Measurements from ENCODE around the gene HLX. TPM values are rescaled to one million over a fixed set of nuclear protein-coding genes. Genes with fewer than 3 reads are reported as not detected.

HLX gene
- total RNA-seq, 1 donor from 2014 or later, result 0.63 TPM

DNA sequence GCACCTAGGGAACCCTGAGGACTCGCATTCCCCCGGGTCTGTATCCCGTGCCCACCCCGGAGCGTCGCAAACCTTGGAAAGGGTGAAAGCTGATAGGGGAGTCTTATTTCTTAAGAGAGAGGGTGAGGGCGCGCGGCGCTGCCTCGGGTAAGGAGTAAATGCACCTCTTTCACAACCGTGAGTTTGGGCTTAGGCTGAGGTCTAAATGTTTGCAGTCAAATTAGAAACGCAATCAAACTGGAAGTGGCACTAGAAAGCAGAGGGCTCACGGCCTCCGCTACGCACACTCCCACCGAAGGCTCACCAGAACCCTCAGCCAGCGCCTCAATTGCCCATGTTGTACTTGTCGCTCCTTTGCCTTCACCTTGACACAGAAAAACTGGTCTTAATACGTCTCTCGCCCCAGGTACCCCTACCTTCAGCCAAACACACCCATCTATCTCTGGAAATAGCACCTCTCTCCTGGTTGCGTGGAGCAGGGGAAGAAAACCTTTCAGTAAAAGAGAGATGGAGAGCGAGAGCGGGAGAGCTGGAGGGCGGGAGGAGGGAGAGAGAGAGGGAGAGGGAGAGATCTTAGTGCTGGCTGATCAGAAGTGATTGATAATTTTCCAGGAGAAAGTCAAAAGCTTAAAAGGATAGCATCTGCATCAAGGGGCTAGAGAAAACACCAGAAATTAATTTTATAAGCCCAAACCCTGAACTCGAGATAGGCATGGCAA is 1.7 kb upstream of the HLX start:
- no peak for DNase-seq (ENCODE audit: low read depth)
- TF ChIP-seq, protein P1, sequence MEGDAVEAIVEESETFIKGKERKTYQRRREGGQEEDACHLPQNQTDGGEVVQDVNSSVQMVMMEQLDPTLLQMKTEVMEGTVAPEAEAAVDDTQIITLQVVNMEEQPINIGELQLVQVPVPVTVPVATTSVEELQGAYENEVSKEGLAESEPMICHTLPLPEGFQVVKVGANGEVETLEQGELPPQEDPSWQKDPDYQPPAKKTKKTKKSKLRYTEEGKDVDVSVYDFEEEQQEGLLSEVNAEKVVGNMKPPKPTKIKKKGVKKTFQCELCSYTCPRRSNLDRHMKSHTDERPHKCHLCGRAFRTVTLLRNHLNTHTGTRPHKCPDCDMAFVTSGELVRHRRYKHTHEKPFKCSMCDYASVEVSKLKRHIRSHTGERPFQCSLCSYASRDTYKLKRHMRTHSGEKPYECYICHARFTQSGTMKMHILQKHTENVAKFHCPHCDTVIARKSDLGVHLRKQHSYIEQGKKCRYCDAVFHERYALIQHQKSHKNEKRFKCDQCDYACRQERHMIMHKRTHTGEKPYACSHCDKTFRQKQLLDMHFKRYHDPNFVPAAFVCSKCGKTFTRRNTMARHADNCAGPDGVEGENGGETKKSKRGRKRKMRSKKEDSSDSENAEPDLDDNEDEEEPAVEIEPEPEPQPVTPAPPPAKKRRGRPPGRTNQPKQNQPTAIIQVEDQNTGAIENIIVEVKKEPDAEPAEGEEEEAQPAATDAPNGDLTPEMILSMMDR (conservative IDR thresholded peaks at IDR 0.05; ENCODE audit: low read depth, low read length), result no peak
- no peak overlapping the region for H3K4me3 ChIP-seq (ENCODE audit: low read depth, low read length)

DNA sequence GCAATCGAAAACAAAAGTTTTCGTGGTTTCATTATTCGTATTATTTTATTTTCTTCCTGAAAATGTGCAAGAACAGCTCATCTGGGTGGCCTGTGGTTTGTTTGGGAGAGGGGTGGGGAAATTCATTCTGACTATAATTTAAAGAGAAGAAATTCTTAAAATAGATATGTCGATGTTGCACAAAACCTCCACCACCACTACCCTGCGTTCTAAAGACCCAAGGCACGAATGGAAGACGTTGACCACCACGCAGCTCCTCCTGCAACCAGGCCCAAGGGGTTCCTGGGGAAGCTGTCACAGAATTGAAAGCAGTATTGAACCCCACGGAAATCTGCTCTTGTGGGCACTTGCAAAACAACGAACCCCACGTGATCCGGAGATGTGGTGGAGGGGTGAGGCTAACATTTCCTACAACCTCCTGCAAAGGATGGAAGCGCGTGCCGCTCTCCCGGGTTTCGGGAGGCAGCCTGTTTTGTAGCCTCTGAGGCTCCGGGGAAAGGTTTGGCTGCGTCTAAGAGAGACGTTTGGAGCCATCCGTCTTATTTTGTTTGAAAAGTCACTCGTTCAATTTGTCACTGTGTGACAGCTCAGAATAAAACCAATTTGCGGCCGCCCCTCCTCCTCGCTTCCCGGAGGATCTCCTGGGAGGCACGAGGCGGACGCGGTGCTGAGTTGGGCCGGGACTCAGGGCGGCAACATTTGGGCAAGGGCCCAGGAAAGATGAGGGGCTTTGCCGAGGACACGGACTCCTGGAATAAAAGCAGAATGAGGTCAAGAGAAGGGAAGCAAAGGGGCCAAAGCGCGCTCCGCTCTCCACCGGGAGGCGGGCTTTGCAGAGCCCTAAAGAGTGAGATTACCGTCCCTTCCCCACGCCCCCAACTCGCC is 810 bp upstream of the HLX start:
- DNase-seq (ENCODE audit: low read depth), result no peak
- TF ChIP-seq, protein P1 (conservative IDR thresholded peaks at IDR 0.05; ENCODE audit: low read depth, low read length), result no peak
- peak overlapping the region; percentile 73 for H3K4me3 ChIP-seq (ENCODE audit: low read depth, low read length)

DNA sequence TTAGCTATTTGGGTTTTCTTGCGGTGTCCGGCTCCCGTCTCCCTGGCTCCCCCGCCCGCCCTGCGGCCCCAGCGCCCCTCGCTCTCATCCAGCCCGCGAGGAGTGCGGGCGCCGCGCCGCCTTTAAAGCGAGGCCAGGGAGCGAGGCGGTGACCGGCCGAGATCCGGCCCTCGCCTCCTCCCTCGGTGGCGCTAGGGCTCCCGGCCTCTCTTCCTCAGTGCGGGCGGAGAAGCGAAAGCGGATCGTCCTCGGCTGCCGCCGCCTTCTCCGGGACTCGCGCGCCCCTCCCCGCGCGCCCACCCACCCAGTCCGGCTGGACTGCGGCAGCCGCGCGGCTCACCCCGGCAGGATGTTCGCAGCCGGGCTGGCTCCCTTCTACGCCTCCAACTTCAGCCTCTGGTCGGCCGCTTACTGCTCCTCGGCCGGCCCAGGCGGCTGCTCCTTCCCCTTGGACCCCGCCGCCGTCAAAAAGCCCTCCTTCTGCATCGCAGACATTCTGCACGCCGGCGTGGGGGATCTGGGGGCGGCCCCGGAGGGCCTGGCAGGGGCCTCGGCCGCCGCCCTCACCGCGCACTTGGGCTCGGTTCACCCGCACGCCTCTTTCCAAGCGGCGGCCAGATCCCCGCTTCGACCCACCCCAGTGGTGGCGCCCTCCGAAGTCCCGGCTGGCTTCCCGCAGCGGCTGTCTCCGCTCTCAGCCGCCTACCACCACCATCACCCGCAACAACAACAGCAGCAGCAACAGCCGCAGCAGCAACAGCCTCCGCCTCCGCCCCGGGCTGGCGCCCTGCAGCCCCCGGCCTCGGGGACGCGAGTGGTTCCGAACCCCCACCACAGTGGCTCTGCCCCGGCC is 492 bp downstream of the HLX start:
- no peak for DNase-seq (ENCODE audit: low read depth)
- H3K4me3 ChIP-seq (ENCODE audit: low read depth, low read length), result peak overlapping the region; percentile 73
- TF ChIP-seq, protein P1 (conservative IDR thresholded peaks at IDR 0.05; ENCODE audit: low read depth, low read length), result no peak

DNA sequence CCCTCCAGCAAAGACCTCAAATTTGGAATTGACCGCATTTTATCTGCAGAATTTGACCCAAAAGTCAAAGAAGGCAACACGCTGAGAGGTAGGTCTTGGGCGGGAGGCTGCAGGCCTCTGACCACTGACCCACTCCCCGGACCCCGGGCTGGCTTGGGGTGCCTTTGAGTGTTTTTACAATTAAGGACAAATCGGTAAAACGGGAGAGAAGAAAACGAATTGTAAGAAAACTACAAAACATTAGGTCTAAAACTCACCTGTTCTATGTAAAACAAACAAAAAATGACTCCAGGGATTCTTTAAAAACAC is 1.1 kb downstream of the HLX start:
- TF ChIP-seq, protein P1 (conservative IDR thresholded peaks at IDR 0.05; ENCODE audit: low read depth, low read length), result no peak
- peak overlapping the region; percentile 73 for H3K4me3 ChIP-seq (ENCODE audit: low read depth, low read length)
- DNase-seq (ENCODE audit: low read depth), result no peak

DNA sequence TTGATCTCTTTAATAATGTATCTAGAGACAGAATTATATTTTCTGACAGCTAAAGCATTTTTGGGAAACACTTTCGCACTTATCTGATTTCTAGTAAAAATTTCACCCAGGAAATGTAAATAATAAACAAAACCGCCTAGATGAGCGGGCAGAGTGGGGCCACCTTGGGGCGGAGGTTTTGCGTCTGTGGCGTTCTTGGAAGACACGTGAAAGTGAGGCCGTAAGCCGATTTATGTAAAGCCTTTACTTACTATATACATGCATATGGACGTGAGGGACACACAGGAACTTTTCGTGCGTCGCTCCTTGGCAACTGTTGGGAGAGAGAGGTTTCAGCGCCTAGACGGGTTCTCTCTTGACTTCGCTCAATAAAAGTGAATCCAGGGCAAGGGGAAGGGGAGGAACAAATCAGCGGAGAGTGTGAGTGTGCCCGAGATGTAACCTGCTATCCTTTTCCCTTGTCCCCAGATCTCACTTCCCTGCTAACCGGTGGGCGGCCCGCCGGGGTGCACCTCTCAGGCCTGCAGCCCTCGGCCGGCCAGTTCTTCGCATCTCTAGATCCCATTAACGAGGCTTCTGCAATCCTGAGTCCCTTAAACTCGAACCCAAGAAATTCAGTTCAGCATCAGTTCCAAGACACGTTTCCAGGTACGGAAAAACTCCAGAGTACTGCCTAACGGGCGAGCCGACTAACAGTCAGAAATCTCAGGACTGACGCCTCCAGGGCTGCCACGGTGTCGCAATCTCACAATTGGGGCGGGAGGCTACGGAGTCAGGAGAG is 1.7 kb downstream of the HLX start:
- no peak overlapping the region for H3K4me3 ChIP-seq (ENCODE audit: low read depth, low read length)
- TF ChIP-seq, protein P1 (conservative IDR thresholded peaks at IDR 0.05; ENCODE audit: low read depth, low read length), result no peak
- no peak for DNase-seq (ENCODE audit: low read depth)
